IMR-90 (cell line): ENCODE measurements around the gene EXOC3L4. TPM values are rescaled to one million over a fixed set of nuclear protein-coding genes. Genes with fewer than 3 reads are reported as not detected.

Source experiments
- ATAC-seq: fragments of 200-7000 bp; cut with Tn5 transposase; 2 replicates; pipeline ENCODE4 v1.9.1; 2020; ENCODE audit warnings: low read depth, mild to moderate bottlenecking, moderate library complexity
- BruUV-seq: library from RNA; stranded (reverse); fragments of 400-500 nt; replicated peaks from 2 replicates; lab custom pipeline; 2021; lab: Mats Ljungman, UMichigan
- CTCF ChIA-PET: fragments of 300-600 bp; formaldehyde crosslinking; extraction: SDS; loops from one replicate; lab custom pipeline; 2021; ENCODE audit warnings: antibody characterized with exemption; lab: Yijun Ruan, JAX
- POLR2A ChIA-PET: fragments of 300-600 bp; sonication (Branson Sonifier 250); formaldehyde crosslinking; loops from one replicate; lab custom pipeline; 2022; ENCODE audit warnings: antibody characterized with exemption; ENCODE audit not compliant: unreplicated experiment; lab: Charles Lee
- DNase-seq: peaks from one replicate; pipeline ENCODE4 v3.0.0; 2013
- H2AFZ ChIP-seq: replicated peaks from 2 replicates; pipeline ENCODE3; 2013; ENCODE audit warnings: low read length, mild to moderate bottlenecking; ENCODE audit not compliant: poor library complexity
- H2AK5ac ChIP-seq: 2 replicates; pipeline ENCODE4 v1.6.1; 2013; ENCODE audit warnings: low read depth, low read length, inconsistent platforms
- H2AK9ac ChIP-seq: replicated peaks from 2 replicates; pipeline ENCODE3; 2013; ENCODE audit warnings: mild to moderate bottlenecking, low read depth, low read length, moderate library complexity; ENCODE audit not compliant: poor library complexity
- H2BK120ac ChIP-seq: 2 replicates; pipeline ENCODE4 v1.6.1; 2013; ENCODE audit warnings: low read depth, low read length, inconsistent platforms
- H2BK15ac ChIP-seq: 3 replicates; pipeline ENCODE4 v1.6.1; 2013; ENCODE audit warnings: low read depth, low read length, inconsistent platforms
- H2BK20ac ChIP-seq: 2 replicates; pipeline ENCODE4 v1.6.1; 2013; ENCODE audit warnings: low read depth, mild to moderate bottlenecking, inconsistent platforms, low read length, moderate library complexity
- H2BK5ac ChIP-seq: 2 replicates; pipeline ENCODE4 v1.6.1; 2013; ENCODE audit warnings: mild to moderate bottlenecking, low read depth, low read length, inconsistent platforms; ENCODE audit not compliant: poor library complexity, severe bottlenecking
- H3K14ac ChIP-seq: replicated peaks from 2 replicates; pipeline ENCODE4 v1.6.1; 2013; ENCODE audit warnings: low read depth, low read length, inconsistent platforms
- H3K18ac ChIP-seq: 2 replicates; pipeline ENCODE4 v1.6.1; 2013; ENCODE audit warnings: low read depth, low read length, control low read depth
- H3K23ac ChIP-seq: 2 replicates; pipeline ENCODE4 v1.6.1; 2013; ENCODE audit warnings: low read depth, low read length, inconsistent platforms
- H3K27ac ChIP-seq: 2 replicates; pipeline ENCODE4 v1.5.1; 2013; ENCODE audit warnings: mild to moderate bottlenecking, control low read depth, low read length; ENCODE audit not compliant: insufficient read depth
- H3K27me3 ChIP-seq: 2 replicates; pipeline ENCODE4 v1.6.1; 2013; ENCODE audit warnings: low read length; ENCODE audit not compliant: control insufficient read depth, insufficient read depth
- H3K36me3 ChIP-seq: 2 replicates; pipeline ENCODE4 v1.6.1; 2013; ENCODE audit warnings: low read length, mixed read lengths; ENCODE audit not compliant: control insufficient read depth, insufficient read depth
- H3K4ac ChIP-seq: 2 replicates; pipeline ENCODE4 v1.6.1; 2013; ENCODE audit warnings: low read depth, low read length, inconsistent platforms
- H3K4me1 ChIP-seq: 2 replicates; pipeline ENCODE4 v1.6.1; 2013; ENCODE audit warnings: low read length, mixed read lengths; ENCODE audit not compliant: control insufficient read depth, insufficient read depth
- H3K4me2 ChIP-seq: 2 replicates; pipeline ENCODE4 v1.6.1; 2013; ENCODE audit warnings: low read depth, mild to moderate bottlenecking, control low read depth, low read length, moderate library complexity
- H3K4me3 ChIP-seq: 2 replicates; pipeline ENCODE4 v1.5.1; 2013; ENCODE audit warnings: low read depth, mild to moderate bottlenecking, control low read depth, low read length, moderate library complexity; ENCODE audit not compliant: insufficient read depth
- H3K56ac ChIP-seq: 2 replicates; pipeline ENCODE4 v1.6.1; 2013; ENCODE audit warnings: low read length, inconsistent platforms; ENCODE audit not compliant: insufficient read depth; ENCODE audit errors: extremely low read depth
- H3K79me1 ChIP-seq, 2 experiments: 2 replicates each; pipeline ENCODE4 v1.6.1; 2013; ENCODE audit warnings: low read length in 2 of 2, inconsistent platforms in 1 of 2, low read depth in 1 of 2
- H3K9ac ChIP-seq: 2 replicates; pipeline ENCODE4 v1.6.1; 2013; ENCODE audit warnings: low read depth, low read length, control low read depth
- H3K9me1 ChIP-seq: 2 replicates; pipeline ENCODE4 v1.6.1; 2013; ENCODE audit warnings: low read length, inconsistent platforms; ENCODE audit not compliant: insufficient read depth
- H3K9me3 ChIP-seq: 2 replicates; pipeline ENCODE4 v1.6.1; 2013; ENCODE audit warnings: low read length; ENCODE audit not compliant: control insufficient read depth, insufficient read depth
- H4K20me1 ChIP-seq: 2 replicates; pipeline ENCODE4 v1.6.1; 2013; ENCODE audit warnings: low read length, inconsistent platforms; ENCODE audit not compliant: insufficient read depth
- H4K5ac ChIP-seq: 2 replicates; pipeline ENCODE4 v1.6.1; 2013; ENCODE audit warnings: mild to moderate bottlenecking, low read depth, low read length, control low read depth
- H4K8ac ChIP-seq, 2 experiments: 2 replicates each; pipeline ENCODE4 v1.6.1; 2013; ENCODE audit warnings: low read depth in 2 of 2, low read length in 2 of 2, control low read depth in 1 of 2, inconsistent platforms in 1 of 2
- H4K91ac ChIP-seq: 2 replicates; pipeline ENCODE4 v1.6.1; 2013; ENCODE audit warnings: low read depth, low read length, inconsistent platforms; ENCODE audit not compliant: insufficient read depth
- CHD1 ChIP-seq: IDR thresholded peaks from 2 replicates; pipeline ENCODE4 v1.6.1; 2012; ENCODE audit warnings: low read depth, low read length, improper control_type of control experiment
- ELK1 ChIP-seq: fragments of 150-350 bp; IDR thresholded peaks from 2 replicates; pipeline ENCODE4 v1.6.1; 2016; ENCODE audit warnings: low read depth, mild to moderate bottlenecking, low read length, moderate library complexity, borderline replicate concordance
- FOS ChIP-seq: fragments of 150-350 bp; IDR thresholded peaks from 2 replicates; pipeline ENCODE4 v1.6.1; 2016; ENCODE audit warnings: low read depth, low read length
- MAFK ChIP-seq: IDR thresholded peaks from 2 replicates; pipeline ENCODE4 v1.6.1; 2012; ENCODE audit warnings: low read depth, low read length, improper control_type of control experiment
- MXI1 ChIP-seq: IDR thresholded peaks from 2 replicates; pipeline ENCODE4 v1.6.1; 2012; ENCODE audit warnings: low read depth, mild to moderate bottlenecking, low read length, moderate library complexity, borderline replicate concordance
- NFE2L2 ChIP-seq: fragments of 150-350 bp; IDR thresholded peaks from 2 replicates; pipeline ENCODE4 v1.6.1; 2016; ENCODE audit warnings: low read depth, mild to moderate bottlenecking, low read length
- POLR2A ChIP-seq: IDR thresholded peaks from 2 replicates; pipeline ENCODE4 v1.6.1; 2012; ENCODE audit warnings: mild to moderate bottlenecking, low read depth, low read length
- RCOR1 ChIP-seq: IDR thresholded peaks from 2 replicates; pipeline ENCODE4 v1.6.1; 2012; ENCODE audit warnings: mild to moderate bottlenecking, low read length, improper control_type of control experiment; ENCODE audit not compliant: insufficient replicate concordance
- RFX5 ChIP-seq: IDR thresholded peaks from 2 replicates; pipeline ENCODE4 v1.8.0; 2012; ENCODE audit warnings: low read depth, mild to moderate bottlenecking, low read length, moderate library complexity
- SMC3 ChIP-seq: fragments of 150-350 bp; IDR thresholded peaks from 2 replicates; pipeline ENCODE4 v1.6.1; 2016; ENCODE audit warnings: low read depth, mild to moderate bottlenecking, antibody characterized with exemption, low read length, moderate library complexity
- USF2 ChIP-seq: fragments of 150-350 bp; IDR thresholded peaks from 2 replicates; pipeline ENCODE4 v1.6.1; 2017; ENCODE audit warnings: mild to moderate bottlenecking, antibody characterized with exemption, low read length, low read depth
- WGBS, 2 experiments: methylation state at CpG; one replicate each; pipeline versions ENCODE4 v1.1.5 to v1.1.7; 2013; ENCODE audit warnings: missing lambda C conversion rate in 2 of 2; ENCODE audit not compliant: insufficient read length in 1 of 2; ENCODE audit errors: extremely low coverage in 2 of 2; 5-methylcytosine and 5-hydroxymethylcytosine counted together
- dilution Hi-C: fragments of 300-500 bp; cut with HindIII; formaldehyde crosslinking; loops from one replicate; pipeline ENCODE4 v1.14.3; 2018; ENCODE audit warnings: low sequenced_read_pairs; ENCODE audit not compliant: unreplicated experiment
- in situ Hi-C: fragments of 300-500 bp; cut with MboI; formaldehyde crosslinking; loops from 3 replicates; pipeline ENCODE4 v1.14.3; 2019; ENCODE audit warnings: low sequenced_read_pairs, inconsistent platforms, mixed read lengths
- intact Hi-C: fragments of 100-400 bp; cut with micrococcal nuclease; formaldehyde crosslinking; loops from 2 replicates; pipeline ENCODE4 v1.10.0; 2022
- polyA plus RNA-seq, 3 experiments: library from polyadenylated mRNA; depleted of rRNA; stranded (reverse); fragments of >200 nt; gene quantifications; 2 replicates each; pipeline ENCODE4 v1.2.3, GENCODE V29; 2012; ENCODE audit warnings: low replicate concordance in 1 of 3
- total RNA-seq: library from RNA; depleted of rRNA; stranded (reverse); fragments of >200 nt; gene quantifications from 2 replicates; pipeline ENCODE4 v1.2.3, GENCODE V29; 2012

Gene EXOC3L4
- total and polyA plus RNA-seq, 2 of the 4 experiments (the other 2 are of a cell fraction) = not detected

GRCh38 chr14:103122585-103122946, 28.0 kb downstream of the EXOC3L4 start:
- no peak for DNase-seq

More at GRCh38 chr14:103122585-103122946, 28.0 kb downstream of the EXOC3L4 start:
- Histone ChIP-seq H2BK20ac (no peak overlapping the region), H4K20me1 (no peaks in the 10 kb centered on the region; the same call in 1 of the 2 replicates), H3K36me3 (no peaks in the 10 kb centered on the region), H3K4me2 (no peak overlapping the region), H3K4me1 (peaks cover 20% of the 10 kb centered on the region), H2BK15ac (no peak overlapping the region; the same call in 2 of the 3 replicates), H2AFZ (peak overlapping the region; percentile 71), H2AK5ac (peak overlapping the region; percentile 58; the same call in 1 of the 2 replicates), H3K9me1 (no peaks in the 10 kb centered on the region), H3K27me3 (peaks cover 6% of the 10 kb centered on the region; the same call in 1 of the 2 replicates), H3K27ac (no peak overlapping the region), H3K9me3 (no peaks in the 10 kb centered on the region), H3K14ac (peak overlapping the region; percentile 62), H3K79me1 (no peaks in the 10 kb centered on the region), H2BK5ac (no peak overlapping the region), H3K4ac (peak overlapping the region; percentile 8), H3K18ac (no peak overlapping the region), H2BK120ac (peak overlapping the region; percentile 39; the same call in 1 of the 2 replicates), H3K9ac (no peak overlapping the region), H3K56ac (no peak overlapping the region), H4K91ac (peak overlapping the region; percentile 34; the same call in 1 of the 2 replicates), H4K8ac (peak overlapping the region; percentile 45 to 63; a peak in 1 of 4 replicates), H2AK9ac (peak overlapping the region; percentile 62), H3K23ac (no peak overlapping the region), H4K5ac (peak overlapping the region; percentile 8; the same call in 1 of the 2 replicates), H3K4me3 (no peak overlapping the region)
- 70% methylated on average over 7 of the region's 15 CpGs; no CpG with 5 or more reads in 1 of the 2 experiments for WGBS, 2 experiments
- no peak for TF ChIP-seq RFX5
- no peak for TF ChIP-seq ELK1
- TF ChIP-seq CHD1 = no peak
- TF ChIP-seq POLR2A = no peak
- no peak for TF ChIP-seq USF2
- no peak for TF ChIP-seq MAFK
- no peak for TF ChIP-seq MXI1
- no peak for TF ChIP-seq NFE2L2
- no peak for TF ChIP-seq RCOR1
- no peak for TF ChIP-seq FOS
- no peak for TF ChIP-seq SMC3
- POLR2A ChIA-PET = no interaction called here
- intact Hi-C loops = no loop called here
- dilution Hi-C loops = no loop called here
- in situ Hi-C loops = no loop called here
- no TSS peak for BruUV-seq
- no peak for ATAC-seq
- CTCF ChIA-PET = no interaction called here
